Measurements from ENCODE around the gene A2ML1. TPM values are rescaled to one million over a fixed set of nuclear protein-coding genes. Genes with fewer than 3 reads are reported as not detected.

Gene A2ML1
- total RNA-seq, 1 donor, result not detected

GRCh38 chr12:8903646-8904045, 81.2 kb downstream of the A2ML1 start:
- no peak for DNase-seq (ENCODE audit: low read depth)
- TF ChIP-seq CTCF (IDR thresholded peaks at IDR 0.05; ENCODE audit: insufficient read depth, low read depth, low read length), result no peak
- no peak overlapping the region for H3K4me3 ChIP-seq (ENCODE audit: low read depth, low read length)

GRCh38 chr12:8904665-8905064, 82.2 kb downstream of the A2ML1 start:
- DNase-seq (ENCODE audit: low read depth), result no peak
- TF ChIP-seq CTCF (IDR thresholded peaks at IDR 0.05; ENCODE audit: insufficient read depth, low read depth, low read length), result no peak
- no peak overlapping the region for H3K4me3 ChIP-seq (ENCODE audit: low read depth, low read length)

- H3K4me3 ChIP-seq (ENCODE audit: low read depth, low read length), result no peak overlapping the region
- TF ChIP-seq CTCF (IDR thresholded peaks at IDR 0.05; ENCODE audit: insufficient read depth, low read depth, low read length), result no peak
- no peak for DNase-seq (ENCODE audit: low read depth)
Measured at GRCh38 chr12:8905546-8905945, 83.1 kb downstream of the A2ML1 start.

GRCh38 chr12:8906266-8907180, 84.1 kb downstream of the A2ML1 start:
- no peak overlapping the region for H3K4me3 ChIP-seq (ENCODE audit: low read depth, low read length)
- no peak for TF ChIP-seq CTCF (IDR thresholded peaks at IDR 0.05; ENCODE audit: insufficient read depth, low read depth, low read length)
- no peak for DNase-seq (ENCODE audit: low read depth)

- DNase-seq (ENCODE audit: low read depth), result no peak
- H3K4me3 ChIP-seq (ENCODE audit: low read depth, low read length), result no peak overlapping the region
- no peak for TF ChIP-seq CTCF (IDR thresholded peaks at IDR 0.05; ENCODE audit: insufficient read depth, low read depth, low read length)
Measured at GRCh38 chr12:8907513-8907912, 85.1 kb downstream of the A2ML1 start.

- TF ChIP-seq CTCF (IDR thresholded peaks at IDR 0.05; ENCODE audit: insufficient read depth, low read depth, low read length), result no peak
- H3K4me3 ChIP-seq (ENCODE audit: low read depth, low read length), result no peak overlapping the region
- DNase-seq (ENCODE audit: low read depth), result no peak
Measured at GRCh38 chr12:8909752-8910151, 87.3 kb downstream of the A2ML1 start.
